HG02970 (cell line): ENCODE data around the gene PXDC1.
A peak's percentile ranks its signal among the peaks of the same experiment; 100 is the strongest.
"Not testable (repeated sequence)": the region's sequence is repeated elsewhere in the genome, so short reads cannot be mapped to it uniquely, and the experiment has no call there.

Source experiments
- ATAC-seq: cut with Tn5 transposase; IDR thresholded peaks from one replicate; pipeline ENCODE4 v1.9.1; 2021; ENCODE audit warnings: mild to moderate bottlenecking, moderate library complexity, moderate number of reproducible peaks; ENCODE audit not compliant: unreplicated experiment, low FRiP score

Gene PXDC1

GRCh38 chr6:3764516-3765335, 13.2 kb upstream of the PXDC1 start:
- ATAC-seq: no peak

GRCh38 chr6:3762852-3763251, 11.3 kb upstream of the PXDC1 start:
- no peak for ATAC-seq

GRCh38 chr6:3762359-3762758, 10.8 kb upstream of the PXDC1 start:
- ATAC-seq: no peak

- no peak for ATAC-seq
Measured at GRCh38 chr6:3761989-3762270, 10.4 kb upstream of the PXDC1 start.

- ATAC-seq: no peak
Measured at GRCh38 chr6:3759646-3760232, 8.2 kb upstream of the PXDC1 start.

- ATAC-seq: no peak
Measured at GRCh38 chr6:3758842-3759144, 7.3 kb upstream of the PXDC1 start.

GRCh38 chr6:3757998-3758841, 6.7 kb upstream of the PXDC1 start:
- not testable (repeated sequence) for ATAC-seq

GRCh38 chr6:3757241-3757641, 5.7 kb upstream of the PXDC1 start:
- ATAC-seq: no peak

- no peak for ATAC-seq
Measured at GRCh38 chr6:3756546-3756945, 5.0 kb upstream of the PXDC1 start.

- no peak for ATAC-seq
Measured at GRCh38 chr6:3755637-3756545, 4.4 kb upstream of the PXDC1 start.

- no peak for ATAC-seq
Measured at GRCh38 chr6:3754776-3755175, 3.3 kb upstream of the PXDC1 start.

- ATAC-seq: not testable (repeated sequence)
Measured at GRCh38 chr6:3754032-3754725, 2.7 kb upstream of the PXDC1 start.

- no peak for ATAC-seq
Measured at GRCh38 chr6:3753228-3753835, 1.8 kb upstream of the PXDC1 start.

GRCh38 chr6:3752531-3753227, 1.2 kb upstream of the PXDC1 start:
- ATAC-seq: no peak

- peak; percentile 52 for ATAC-seq
Measured at GRCh38 chr6:3751730-3752530, 417 bp upstream of the PXDC1 start.

- no peak for ATAC-seq
Measured at GRCh38 chr6:3750317-3751076, 1.0 kb downstream of the PXDC1 start.

GRCh38 chr6:3749977-3750316, 1.6 kb downstream of the PXDC1 start:
- ATAC-seq: no peak
